ENCODE data around the gene CRIM1.
"Not testable (repeated sequence)": the region's sequence is repeated elsewhere in the genome, so short reads cannot be mapped to it uniquely, and the experiment has no call there.

Gene CRIM1

GRCh38 chr2:36355151-36355889 is at the start of gene CRIM1:
CRIM1 (plus strand) TSS chr2:36355778; CDS start chr2:36356293, 515 bp downstream.
- peak; percentile 82 for DNase-seq (ENCODE audit: low spot score)
- no peak for FAIRE-seq

- DNase-seq (ENCODE audit: low spot score) (no peak), FAIRE-seq (no peak)
Measured at GRCh38 chr2:36307441-36307840, 48.1 kb upstream of the CRIM1 start.

GRCh38 chr2:36310444-36310843 is 45.1 kb upstream of the CRIM1 start:
- not testable (repeated sequence) for FAIRE-seq; DNase-seq (ENCODE audit: low spot score)

GRCh38 chr2:36318547-36318946 is 37.0 kb upstream of the CRIM1 start:
- FAIRE-seq (no peak), DNase-seq (ENCODE audit: low spot score) (no peak)

- FAIRE-seq (no peak), DNase-seq (ENCODE audit: low spot score) (peak; percentile 22)
Measured at GRCh38 chr2:36322108-36322507, 33.5 kb upstream of the CRIM1 start.

GRCh38 chr2:36326286-36326685 is 29.3 kb upstream of the CRIM1 start:
- DNase-seq (ENCODE audit: low spot score) (no peak), FAIRE-seq (no peak)

- no peak for DNase-seq (ENCODE audit: low spot score)
Measured at GRCh38 chr2:36329251-36329650, 26.3 kb upstream of the CRIM1 start.

GRCh38 chr2:36329746-36330472 is 25.7 kb upstream of the CRIM1 start:
- DNase-seq (ENCODE audit: low spot score) (peak; percentile 76), FAIRE-seq (no peak)

More at GRCh38 chr2:36329251-36329650, 26.3 kb upstream of the CRIM1 start:
- FAIRE-seq: no peak

GRCh38 chr2:36330473-36331395 is 24.8 kb upstream of the CRIM1 start:
- FAIRE-seq (no peak), DNase-seq (ENCODE audit: low spot score) (no peak)

GRCh38 chr2:36333350-36334012 is 22.1 kb upstream of the CRIM1 start:
- DNase-seq (ENCODE audit: low spot score) (no peak), FAIRE-seq (no peak)

GRCh38 chr2:36335597-36335996 is 20.0 kb upstream of the CRIM1 start:
- FAIRE-seq (no peak), DNase-seq (ENCODE audit: low spot score) (no peak)

GRCh38 chr2:36336321-36336720 is 19.3 kb upstream of the CRIM1 start:
- FAIRE-seq (no peak), DNase-seq (ENCODE audit: low spot score) (no peak)

- no peak for FAIRE-seq
- peak; percentile 2 for DNase-seq (ENCODE audit: low spot score)
Measured at GRCh38 chr2:36337354-36337753, 18.2 kb upstream of the CRIM1 start.

- FAIRE-seq: no peak
Measured at GRCh38 chr2:36338124-36338826, 17.3 kb upstream of the CRIM1 start.

GRCh38 chr2:36338827-36339145 is 16.8 kb upstream of the CRIM1 start:
- peak; percentile 97 for FAIRE-seq

More at GRCh38 chr2:36338124-36338826, 17.3 kb upstream of the CRIM1 start:
- DNase-seq (ENCODE audit: low spot score): no peak

GRCh38 chr2:36339607-36340218 is 15.9 kb upstream of the CRIM1 start:
- DNase-seq (ENCODE audit: low spot score): peak; percentile 82
- FAIRE-seq: peak; percentile 87

More at GRCh38 chr2:36338827-36339145, 16.8 kb upstream of the CRIM1 start:
- peak; percentile 91 for DNase-seq (ENCODE audit: low spot score)

- DNase-seq (ENCODE audit: low spot score): no peak
- FAIRE-seq: no peak
Measured at GRCh38 chr2:36343606-36344005, 12.0 kb upstream of the CRIM1 start.

- FAIRE-seq (no peak), DNase-seq (ENCODE audit: low spot score) (no peak)
Measured at GRCh38 chr2:36348721-36349120, 6.9 kb upstream of the CRIM1 start.

- FAIRE-seq (no peak), DNase-seq (ENCODE audit: low spot score) (no peak)
Measured at GRCh38 chr2:36351291-36351690, 4.3 kb upstream of the CRIM1 start.

GRCh38 chr2:36351736-36352349 is 3.7 kb upstream of the CRIM1 start:
- peak; percentile 47 for DNase-seq (ENCODE audit: low spot score)
- FAIRE-seq: no peak
